Measurements from ENCODE around the gene KRTAP16-1.

- TF ChIP-seq POLR2AphosphoS5 (IDR thresholded peaks at IDR 0.05) (no peak), CTCF (IDR thresholded peaks at IDR 0.05; ENCODE audit: poor library complexity, severe bottlenecking) (no peak), EZH2 (IDR thresholded peaks at IDR 0.05; ENCODE audit: borderline replicate concordance, insufficient read depth, low read length, poor library complexity, severe bottlenecking) (no peak), RAD21 (conservative IDR thresholded peaks at IDR 0.05) (no peak), EP300 (conservative IDR thresholded peaks at IDR 0.05; ENCODE audit: poor library complexity, severe bottlenecking) (no peak), REST (IDR thresholded peaks at IDR 0.05; ENCODE audit: borderline replicate concordance) (no peak), SMC3 (conservative IDR thresholded peaks at IDR 0.05; ENCODE audit: poor library complexity) (no peak), TAF1 (IDR thresholded peaks at IDR 0.05; ENCODE audit: low read depth) (no peak), MXI1 (conservative IDR thresholded peaks at IDR 0.05; ENCODE audit: poor library complexity, severe bottlenecking) (no peak)
Measured at GRCh38 chr17:41284043-41284442, 25.1 kb downstream of the KRTAP16-1 start.

Measured in neural cell (in vitro differentiated cells).